ENCODE results near the gene ST6GALNAC3.

Gene ST6GALNAC3

DNA sequence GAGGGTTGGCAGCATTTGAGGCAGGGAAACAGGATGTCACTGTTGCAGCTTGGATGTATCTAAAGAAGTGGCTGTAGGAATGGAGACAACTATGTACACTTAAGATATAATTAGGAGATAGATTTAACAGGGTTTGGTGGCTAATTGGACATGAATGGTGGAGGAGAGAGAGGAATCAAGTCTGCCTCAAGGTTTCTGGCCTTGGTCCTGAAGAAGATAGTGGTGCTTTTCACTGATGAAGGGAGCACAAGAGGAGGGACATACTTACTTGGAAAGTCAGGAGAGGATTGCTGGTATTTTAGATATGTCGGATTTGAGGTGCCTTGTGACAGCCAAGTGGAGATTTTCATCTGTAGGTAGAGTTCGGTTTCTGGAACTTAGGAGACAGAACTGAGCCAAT lies 123.9 kb downstream of the ST6GALNAC3 start:
- CTCF ChIA-PET, result no interaction called here
- POLR2A ChIA-PET, result no interaction called here
- no peak for DNase-seq (ENCODE audit: extremely low spot score)

DNA sequence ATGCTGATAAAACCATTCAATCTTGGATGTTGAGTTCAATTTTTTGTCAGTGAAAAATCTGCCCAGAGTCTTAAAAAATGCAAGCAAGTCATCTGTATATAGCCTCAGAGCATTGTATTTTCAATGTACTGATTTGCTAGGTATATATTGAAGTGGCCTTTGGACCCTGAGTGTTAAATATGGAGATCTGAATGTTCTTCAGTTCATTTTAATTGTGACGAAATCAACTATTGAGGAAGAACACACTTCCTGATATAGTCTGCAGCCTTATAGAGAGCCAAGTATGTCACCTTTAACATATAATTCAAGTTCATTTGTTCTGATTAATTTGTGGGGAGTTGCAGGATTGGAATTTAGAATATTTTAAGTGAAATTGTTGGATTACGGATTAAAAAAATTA lies 128.1 kb downstream of the ST6GALNAC3 start:
- ChIA-PET POLR2A (no interaction called here), CTCF (interaction anchor here (0.7 kb wide), 1 partner anchor 10 kb away, joined by 3 read pairs; no protein-coding TSS in a partner anchor)
- TF ChIP-seq BHLHE40 (IDR thresholded peaks at IDR 0.05; ENCODE audit: borderline replicate concordance) (no peak), HDGF (IDR thresholded peaks at IDR 0.05; ENCODE audit: borderline replicate concordance) (no peak), LEF1 (IDR thresholded peaks at IDR 0.05; ENCODE audit: borderline replicate concordance) (no peak), L3MBTL2 (conservative IDR thresholded peaks at IDR 0.05) (no peak), SUZ12 (IDR thresholded peaks at IDR 0.05) (no peak), SP1 (IDR thresholded peaks at IDR 0.05) (no peak), FOXA1 (IDR thresholded peaks at IDR 0.05) (no peak), ELF4 (IDR thresholded peaks at IDR 0.05) (no peak), NFRKB (IDR thresholded peaks at IDR 0.05) (no peak), TARDBP (IDR thresholded peaks at IDR 0.05) (no peak), CTBP1 (IDR thresholded peaks at IDR 0.05; ENCODE audit: borderline replicate concordance) (no peak), FOXK2 (IDR thresholded peaks at IDR 0.05) (no peak), FOXM1 (IDR thresholded peaks at IDR 0.05; ENCODE audit: borderline replicate concordance) (no peak), ARNT (IDR thresholded peaks at IDR 0.05) (no peak), ZNF384 (IDR thresholded peaks at IDR 0.05) (no peak)
- TF ChIP-seq, protein P1, sequence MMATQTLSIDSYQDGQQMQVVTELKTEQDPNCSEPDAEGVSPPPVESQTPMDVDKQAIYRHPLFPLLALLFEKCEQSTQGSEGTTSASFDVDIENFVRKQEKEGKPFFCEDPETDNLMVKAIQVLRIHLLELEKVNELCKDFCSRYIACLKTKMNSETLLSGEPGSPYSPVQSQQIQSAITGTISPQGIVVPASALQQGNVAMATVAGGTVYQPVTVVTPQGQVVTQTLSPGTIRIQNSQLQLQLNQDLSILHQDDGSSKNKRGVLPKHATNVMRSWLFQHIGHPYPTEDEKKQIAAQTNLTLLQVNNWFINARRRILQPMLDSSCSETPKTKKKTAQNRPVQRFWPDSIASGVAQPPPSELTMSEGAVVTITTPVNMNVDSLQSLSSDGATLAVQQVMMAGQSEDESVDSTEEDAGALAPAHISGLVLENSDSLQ (IDR thresholded peaks at IDR 0.05), result no peak
- DNase-seq (ENCODE audit: extremely low spot score), result no peak

More for the DNA sequence above, 123.9 kb downstream of the ST6GALNAC3 start:
- TF ChIP-seq, protein P1 (IDR thresholded peaks at IDR 0.05), result no peak
- TF ChIP-seq FOXK2 (IDR thresholded peaks at IDR 0.05) (no peak), TARDBP (IDR thresholded peaks at IDR 0.05) (no peak), BHLHE40 (IDR thresholded peaks at IDR 0.05; ENCODE audit: borderline replicate concordance) (no peak), NFRKB (IDR thresholded peaks at IDR 0.05) (no peak)

DNA sequence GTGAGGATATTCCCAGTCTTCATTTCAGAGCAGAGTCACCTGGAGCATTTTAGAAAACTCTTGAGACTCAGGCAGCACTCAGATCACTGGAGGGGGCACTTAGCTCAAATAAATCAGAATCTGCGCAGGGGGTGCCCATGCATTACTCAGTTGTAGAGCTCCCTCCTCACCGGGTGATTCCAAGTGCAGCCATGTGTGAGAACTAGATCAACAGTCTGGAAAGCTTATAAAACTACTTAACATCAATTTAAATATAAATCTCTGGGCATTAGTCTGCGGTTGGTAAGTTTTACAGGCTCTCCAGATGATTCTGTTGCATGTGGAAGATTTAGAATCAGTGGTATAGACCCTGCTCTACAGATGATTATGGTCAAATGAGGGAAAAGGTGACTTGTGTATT lies 128.6 kb downstream of the ST6GALNAC3 start:
- TF ChIP-seq SUZ12 (IDR thresholded peaks at IDR 0.05), result no peak
- no peak for TF ChIP-seq NFRKB (IDR thresholded peaks at IDR 0.05)
- no peak for TF ChIP-seq ELF4 (IDR thresholded peaks at IDR 0.05)
- TF ChIP-seq L3MBTL2 (conservative IDR thresholded peaks at IDR 0.05), result no peak
- TF ChIP-seq FOXK2 (IDR thresholded peaks at IDR 0.05), result no peak
- TF ChIP-seq CTBP1 (IDR thresholded peaks at IDR 0.05; ENCODE audit: borderline replicate concordance), result peak; percentile 45; the same call in 1 of the 2 replicates
- no peak for TF ChIP-seq SP1 (IDR thresholded peaks at IDR 0.05)
- TF ChIP-seq BHLHE40 (IDR thresholded peaks at IDR 0.05; ENCODE audit: borderline replicate concordance), result no peak
- TF ChIP-seq, protein P1 (IDR thresholded peaks at IDR 0.05), result peak; percentile 67
- ChIA-PET POLR2A (no interaction called here), CTCF (interaction anchor here (0.7 kb wide), 1 partner anchor 11 kb away, joined by 3 read pairs; no protein-coding TSS in a partner anchor)
- peak; percentile 53 for DNase-seq (ENCODE audit: extremely low spot score)

DNA sequence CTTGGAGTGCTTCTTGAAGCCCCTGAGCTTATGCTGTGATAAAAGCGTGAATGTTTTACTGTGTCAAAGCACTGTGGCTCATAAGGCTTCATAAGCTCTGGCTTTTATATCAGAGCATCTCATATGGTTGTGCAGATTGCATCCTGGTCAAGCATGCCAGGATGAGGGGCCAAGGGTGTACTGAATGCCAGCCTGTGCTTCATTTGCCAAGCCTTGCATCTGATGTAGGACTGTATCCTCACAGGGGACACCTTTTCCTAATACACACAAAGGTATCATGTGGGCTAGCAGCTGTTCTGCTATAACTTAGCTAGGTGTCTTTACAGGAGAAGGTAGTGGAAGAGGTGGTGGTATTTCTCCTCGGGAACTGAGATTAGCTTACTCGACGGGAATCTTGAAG lies 134.7 kb downstream of the ST6GALNAC3 start:
- no peak for TF ChIP-seq L3MBTL2 (conservative IDR thresholded peaks at IDR 0.05)
- TF ChIP-seq ELF4 (IDR thresholded peaks at IDR 0.05), result no peak
- no peak for TF ChIP-seq TARDBP (IDR thresholded peaks at IDR 0.05)
- TF ChIP-seq NFRKB (IDR thresholded peaks at IDR 0.05), result no peak
- TF ChIP-seq ARNT (IDR thresholded peaks at IDR 0.05), result no peak
- TF ChIP-seq BHLHE40 (IDR thresholded peaks at IDR 0.05; ENCODE audit: borderline replicate concordance), result no peak
- TF ChIP-seq FOXM1 (IDR thresholded peaks at IDR 0.05; ENCODE audit: borderline replicate concordance), result no peak
- TF ChIP-seq CTBP1 (IDR thresholded peaks at IDR 0.05; ENCODE audit: borderline replicate concordance), result no peak
- no peak for TF ChIP-seq SUZ12 (IDR thresholded peaks at IDR 0.05)
- TF ChIP-seq FOXK2 (IDR thresholded peaks at IDR 0.05), result no peak
- no peak for TF ChIP-seq SP1 (IDR thresholded peaks at IDR 0.05)
- no peak for TF ChIP-seq ZNF384 (IDR thresholded peaks at IDR 0.05)
- ChIA-PET POLR2A (no interaction called here), CTCF (interaction anchor here (0.6 to 1.3 kb wide), 2 partner anchors 19 to 329 kb away, joined by 3 to 4 read pairs; no protein-coding TSS in a partner anchor)
- peak; percentile 23 for DNase-seq (ENCODE audit: extremely low spot score)

DNA sequence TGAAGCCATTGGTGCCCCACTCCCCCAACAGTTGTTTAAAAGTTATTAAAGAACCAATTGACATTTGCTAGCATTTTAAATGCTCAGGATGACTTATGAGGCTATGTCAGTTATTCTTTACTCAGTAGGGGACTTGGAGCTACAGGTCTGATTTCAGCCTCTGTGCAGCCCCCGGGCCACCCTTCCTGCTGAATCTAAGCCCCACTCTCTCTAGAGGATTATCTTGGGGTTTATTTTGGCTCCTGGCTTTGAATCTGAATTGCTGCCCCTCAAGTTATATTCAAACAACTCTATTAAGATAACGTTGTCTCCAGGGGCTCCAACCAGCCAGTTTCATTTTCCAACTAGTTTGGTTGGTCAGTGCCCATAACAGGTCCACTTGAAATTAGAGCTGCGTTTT lies 135.1 kb downstream of the ST6GALNAC3 start:
- no peak for DNase-seq (ENCODE audit: extremely low spot score)
- POLR2A ChIA-PET, result no interaction called here
- CTCF ChIA-PET, result interaction anchor here (0.6 to 1.3 kb wide), 2 partner anchors 19 to 329 kb away, joined by 3 to 4 read pairs; no protein-coding TSS in a partner anchor
- no peak for TF ChIP-seq FOXM1 (IDR thresholded peaks at IDR 0.05; ENCODE audit: borderline replicate concordance)
- no peak for TF ChIP-seq BHLHE40 (IDR thresholded peaks at IDR 0.05; ENCODE audit: borderline replicate concordance)
- TF ChIP-seq L3MBTL2 (conservative IDR thresholded peaks at IDR 0.05), result no peak
- TF ChIP-seq SUZ12 (IDR thresholded peaks at IDR 0.05), result no peak
- TF ChIP-seq, protein P1 (IDR thresholded peaks at IDR 0.05), result peak; percentile 74
- no peak for TF ChIP-seq FOXA1 (IDR thresholded peaks at IDR 0.05)
- no peak for TF ChIP-seq NFRKB (IDR thresholded peaks at IDR 0.05)

DNA sequence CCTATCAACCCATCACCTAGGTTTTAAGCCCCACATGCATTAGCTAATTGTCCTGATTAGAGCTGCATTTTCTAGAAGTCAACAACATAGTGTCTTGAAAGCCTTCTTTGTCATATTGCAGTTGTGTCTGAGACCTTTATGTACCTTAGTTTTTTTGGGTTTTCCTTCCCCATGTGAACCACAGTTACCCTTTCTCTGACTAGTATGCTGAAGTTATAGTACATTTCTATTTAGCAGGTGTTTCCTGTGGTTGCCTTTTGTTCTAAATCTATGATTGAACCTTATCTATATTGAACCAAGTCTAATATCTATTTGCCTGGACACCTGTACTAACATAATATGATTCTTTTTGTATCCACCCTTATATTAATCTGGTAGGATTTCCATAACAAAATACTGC lies 135.6 kb downstream of the ST6GALNAC3 start:
- ChIA-PET CTCF (interaction anchor here (1.3 kb wide), 1 partner anchor 20 kb away, joined by 3 read pairs; no protein-coding TSS in a partner anchor), POLR2A (no interaction called here)
- no peak for TF ChIP-seq FOXA1 (IDR thresholded peaks at IDR 0.05)
- no peak for TF ChIP-seq ELF4 (IDR thresholded peaks at IDR 0.05)
- TF ChIP-seq, protein P1 (IDR thresholded peaks at IDR 0.05), result no peak
- TF ChIP-seq ARNT (IDR thresholded peaks at IDR 0.05), result no peak
- TF ChIP-seq SUZ12 (IDR thresholded peaks at IDR 0.05), result no peak
- no peak for TF ChIP-seq SP1 (IDR thresholded peaks at IDR 0.05)
- TF ChIP-seq FOXK2 (IDR thresholded peaks at IDR 0.05), result no peak
- TF ChIP-seq CTBP1 (IDR thresholded peaks at IDR 0.05; ENCODE audit: borderline replicate concordance), result no peak
- TF ChIP-seq NFRKB (IDR thresholded peaks at IDR 0.05), result no peak
- no peak for TF ChIP-seq L3MBTL2 (conservative IDR thresholded peaks at IDR 0.05)
- no peak for TF ChIP-seq HDGF (IDR thresholded peaks at IDR 0.05; ENCODE audit: borderline replicate concordance)
- TF ChIP-seq TARDBP (IDR thresholded peaks at IDR 0.05), result no peak
- no peak for TF ChIP-seq FOXM1 (IDR thresholded peaks at IDR 0.05; ENCODE audit: borderline replicate concordance)
- no peak for TF ChIP-seq BHLHE40 (IDR thresholded peaks at IDR 0.05; ENCODE audit: borderline replicate concordance)
- TF ChIP-seq LEF1 (IDR thresholded peaks at IDR 0.05; ENCODE audit: borderline replicate concordance), result no peak
- TF ChIP-seq ZNF384 (IDR thresholded peaks at IDR 0.05), result no peak
- no peak for DNase-seq (ENCODE audit: extremely low spot score)

All from HEK293T (cell line).